ENCODE results near the gene PTPRK. TPM values are rescaled to one million over a fixed set of nuclear protein-coding genes. Genes with fewer than 3 reads are reported as not detected.

The PTPRK gene
- total and polyA plus RNA-seq, 12 donors = 7.5 to 47.7 (median 35.7) TPM

DNA sequence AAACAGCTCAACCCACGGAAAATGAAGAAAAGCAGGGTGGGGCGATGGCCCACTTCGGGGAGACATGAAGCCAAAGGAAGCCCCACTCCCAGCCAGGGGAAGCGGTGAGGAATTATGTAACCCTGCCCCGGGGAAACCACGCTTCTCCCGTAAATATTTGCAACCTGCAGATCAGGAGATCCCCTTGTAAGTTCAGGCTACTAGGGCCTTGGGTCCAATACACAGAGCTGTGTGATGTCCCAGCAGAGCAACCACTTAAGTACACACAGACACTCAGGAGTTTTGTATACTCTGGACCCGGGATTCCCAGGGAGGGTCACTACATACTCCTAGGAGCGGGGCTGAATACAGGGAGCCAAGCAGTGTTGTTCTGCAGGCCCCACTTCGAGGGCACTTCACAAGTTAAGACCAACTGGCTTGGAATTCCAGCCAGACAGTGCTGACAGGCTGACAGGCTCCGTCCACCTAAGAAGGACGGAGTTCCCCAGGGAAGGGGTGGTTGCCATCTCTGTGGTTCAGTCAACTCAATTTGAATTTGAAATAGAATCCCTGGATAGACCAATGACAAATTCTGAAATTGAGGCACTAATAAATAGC lies 318.1 kb downstream of the PTPRK start:
- intact Hi-C loops (cut with DNase I) = no loop called here
- no peaks in the 10 kb centered on the region for H3K36me3 ChIP-seq
- H3K9me3 ChIP-seq = no peaks in the 10 kb centered on the region
- H3K27me3 ChIP-seq = no peaks in the 10 kb centered on the region
- WGBS, 2 donors = 74 to 85% methylated on average over 12 of the region's 12 CpGs
- TF ChIP-seq, protein P1, sequence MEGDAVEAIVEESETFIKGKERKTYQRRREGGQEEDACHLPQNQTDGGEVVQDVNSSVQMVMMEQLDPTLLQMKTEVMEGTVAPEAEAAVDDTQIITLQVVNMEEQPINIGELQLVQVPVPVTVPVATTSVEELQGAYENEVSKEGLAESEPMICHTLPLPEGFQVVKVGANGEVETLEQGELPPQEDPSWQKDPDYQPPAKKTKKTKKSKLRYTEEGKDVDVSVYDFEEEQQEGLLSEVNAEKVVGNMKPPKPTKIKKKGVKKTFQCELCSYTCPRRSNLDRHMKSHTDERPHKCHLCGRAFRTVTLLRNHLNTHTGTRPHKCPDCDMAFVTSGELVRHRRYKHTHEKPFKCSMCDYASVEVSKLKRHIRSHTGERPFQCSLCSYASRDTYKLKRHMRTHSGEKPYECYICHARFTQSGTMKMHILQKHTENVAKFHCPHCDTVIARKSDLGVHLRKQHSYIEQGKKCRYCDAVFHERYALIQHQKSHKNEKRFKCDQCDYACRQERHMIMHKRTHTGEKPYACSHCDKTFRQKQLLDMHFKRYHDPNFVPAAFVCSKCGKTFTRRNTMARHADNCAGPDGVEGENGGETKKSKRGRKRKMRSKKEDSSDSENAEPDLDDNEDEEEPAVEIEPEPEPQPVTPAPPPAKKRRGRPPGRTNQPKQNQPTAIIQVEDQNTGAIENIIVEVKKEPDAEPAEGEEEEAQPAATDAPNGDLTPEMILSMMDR (IDR thresholded peaks at IDR 0.05) = no peak
- H3K4me1 ChIP-seq = peaks cover 0 to 9% (median 0%) of the 10 kb centered on the region in 9 donors
- peak in 4 of 8 donors; percentile 29 to 57 (median 32) for ATAC-seq
- no peak overlapping the region for H3K4me3 ChIP-seq
- H3K27ac ChIP-seq = no peak overlapping the region
- DNase-seq = no peak

DNA sequence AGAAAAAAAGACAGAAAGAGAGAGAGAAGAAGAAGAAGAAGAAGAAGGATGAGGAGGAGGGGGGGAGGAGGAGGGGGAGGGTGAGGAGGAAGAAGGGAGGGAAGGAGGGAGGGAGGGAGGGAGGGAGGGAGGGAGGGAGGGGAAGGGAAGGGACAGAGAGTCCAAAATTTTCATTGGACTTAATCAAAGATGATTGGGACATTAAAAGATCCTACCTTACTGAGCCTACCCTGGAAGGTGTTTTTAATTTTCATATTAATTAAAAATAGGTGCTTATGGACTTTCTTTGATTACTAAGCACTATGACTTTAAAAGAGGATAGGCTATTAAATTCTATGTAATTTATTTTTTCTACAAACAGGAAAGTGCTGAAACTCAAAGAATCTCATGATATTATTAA lies 319.6 kb downstream of the PTPRK start:
- intact Hi-C loops (cut with DNase I) = no loop called here
- no peak overlapping the region for H3K27ac ChIP-seq
- H3K9me3 ChIP-seq = no peaks in the 10 kb centered on the region
- no peaks in the 10 kb centered on the region for H3K36me3 ChIP-seq
- no peak overlapping the region for H3K4me3 ChIP-seq
- peaks cover 0 to 9% (median 0%) of the 10 kb centered on the region in 9 donors for H3K4me1 ChIP-seq
- no peaks in the 10 kb centered on the region for H3K27me3 ChIP-seq
- DNase-seq (no peak), ATAC-seq (no peak)
- TF ChIP-seq, protein P1 (IDR thresholded peaks at IDR 0.05) = no peak

DNA sequence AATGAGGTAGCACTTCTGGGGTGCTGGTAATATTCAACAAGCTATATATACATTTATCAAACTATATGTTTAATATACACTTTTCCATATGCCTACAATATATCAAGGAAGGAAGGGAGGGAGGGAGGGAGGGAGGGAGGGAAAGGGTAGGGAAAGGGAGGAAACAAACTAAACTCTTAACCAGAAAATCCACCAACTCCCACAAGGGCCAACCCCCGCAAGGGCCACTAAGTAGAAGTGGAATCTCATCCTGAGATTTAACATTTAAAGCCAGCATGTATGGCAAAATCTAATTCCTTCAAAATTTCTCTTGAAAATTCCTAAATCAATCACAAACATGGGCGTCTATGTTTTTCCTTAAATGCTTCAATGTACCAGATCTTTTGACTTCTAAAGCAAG lies 320.9 kb downstream of the PTPRK start:
- H3K36me3 ChIP-seq = no peaks in the 10 kb centered on the region
- TF ChIP-seq, protein P1 (IDR thresholded peaks at IDR 0.05) = no peak
- no peaks in the 10 kb centered on the region for H3K9me3 ChIP-seq
- ATAC-seq (no peak), DNase-seq (no peak)
- WGBS, 2 donors = 95 to 100% methylated on average over 2 of the region's 2 CpGs
- H3K4me1 ChIP-seq = peaks cover 0 to 9% (median 0%) of the 10 kb centered on the region in 9 donors
- intact Hi-C loops (cut with DNase I) = no loop called here
- no peaks in the 10 kb centered on the region for H3K27me3 ChIP-seq
- H3K27ac ChIP-seq = no peak overlapping the region
- no peak overlapping the region for H3K4me3 ChIP-seq

DNA sequence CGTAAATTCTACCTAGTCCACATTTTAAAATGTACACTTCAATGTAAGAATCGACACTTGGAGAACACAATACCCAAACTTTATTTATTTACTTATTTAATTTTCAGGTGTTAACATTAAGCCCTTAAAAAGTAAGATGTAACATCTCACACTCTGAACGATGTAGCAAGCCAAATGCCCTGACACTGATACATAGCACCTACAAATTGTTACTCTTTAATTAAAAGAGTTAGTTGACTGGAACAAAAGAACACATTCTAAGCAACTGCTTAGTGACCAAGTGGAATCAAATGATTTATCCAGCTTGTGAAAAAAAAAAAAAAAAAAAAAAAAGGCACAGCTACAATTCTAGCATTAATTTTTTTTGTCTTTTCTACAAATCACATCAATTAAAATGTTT lies 327.4 kb downstream of the PTPRK start:
- Histone ChIP-seq H3K27ac (no peak overlapping the region), H3K9me3 (no peaks in the 10 kb centered on the region), H3K4me3 (no peak overlapping the region), H3K27me3 (no peaks in the 10 kb centered on the region), H3K4me1 (no peaks in the 10 kb centered on the region), H3K36me3 (no peaks in the 10 kb centered on the region)
- ATAC-seq (no peak), DNase-seq (no peak)
- intact Hi-C loops (cut with DNase I) = no loop called here
- TF ChIP-seq, protein P1 (IDR thresholded peaks at IDR 0.05) = no peak
- 85 to 91% methylated on average over 3 of the region's 3 CpGs for WGBS, 2 donors
